HG03045 (cell line): ENCODE data around the gene SH2D3C.

Source experiments
- ATAC-seq: cut with Tn5 transposase; IDR thresholded peaks from one replicate; pipeline ENCODE4 v1.9.1; 2021; ENCODE audit warnings: mild to moderate bottlenecking, moderate library complexity; ENCODE audit not compliant: unreplicated experiment

Gene SH2D3C

GRCh38 chr9:127808347-127809001 lies 30.0 kb upstream of the SH2D3C start:
- ATAC-seq = no peak

- no peak for ATAC-seq
These were observed 28.4 kb upstream of the SH2D3C start for GRCh38 chr9:127806871-127807270.

- no peak for ATAC-seq
These were observed 27.2 kb upstream of the SH2D3C start for GRCh38 chr9:127805620-127806019.

GRCh38 chr9:127803507-127804352 lies 25.3 kb upstream of the SH2D3C start:
- ATAC-seq = no peak

GRCh38 chr9:127802576-127803443 lies 24.3 kb upstream of the SH2D3C start, which contains the start of gene FPGS:
Gene FPGS, plus strand, starts transcription at chr9:127802882. Its CDS starts 43 bp downstream, at chr9:127802925.
- peak; percentile 73 for ATAC-seq

- no peak for ATAC-seq
These were observed 23.6 kb upstream of the SH2D3C start for GRCh38 chr9:127801955-127802575.

GRCh38 chr9:127796852-127797370 lies 18.4 kb upstream of the SH2D3C start:
- ATAC-seq = no peak

- no peak for ATAC-seq
These were observed 17.9 kb upstream of the SH2D3C start for GRCh38 chr9:127796225-127796813.

GRCh38 chr9:127794001-127794791 lies 15.7 kb upstream of the SH2D3C start:
- no peak for ATAC-seq

GRCh38 chr9:127793093-127793708 lies 14.7 kb upstream of the SH2D3C start:
- ATAC-seq = no peak

GRCh38 chr9:127792417-127793031 lies 14.1 kb upstream of the SH2D3C start:
- ATAC-seq = no peak

GRCh38 chr9:127791085-127791484 lies 12.6 kb upstream of the SH2D3C start:
- no peak for ATAC-seq

GRCh38 chr9:127790094-127790855 lies 11.8 kb upstream of the SH2D3C start:
- ATAC-seq = no peak

GRCh38 chr9:127789179-127789578 lies 10.7 kb upstream of the SH2D3C start:
- no peak for ATAC-seq

- ATAC-seq = no peak
These were observed 10.0 kb upstream of the SH2D3C start for GRCh38 chr9:127788337-127789011.

GRCh38 chr9:127786773-127787104 lies 8.3 kb upstream of the SH2D3C start:
- no peak for ATAC-seq
